Neural crest cell (in vitro differentiated cells): ENCODE data around the gene ADGRE3. TPM values are rescaled to one million over a fixed set of nuclear protein-coding genes. Genes with fewer than 3 reads are reported as not detected.
"Not testable (repeated sequence)": the region's sequence is repeated elsewhere in the genome, so short reads cannot be mapped to it uniquely, and the experiment has no call there.

ENCODE experiments used
- DNase-seq: peaks from one replicate; pipeline ENCODE4 v3.0.0; 2021; ENCODE audit warnings: low read depth, mixed read lengths, low spot score
- H3K27ac Mint-ChIP-seq: one replicate; pipeline ENCODE4 v1.8.0; 2021; ENCODE audit warnings: mild to moderate bottlenecking, mixed read lengths; ENCODE audit not compliant: unreplicated experiment
- H3K27me3 Mint-ChIP-seq: 2 replicates; pipeline ENCODE4 v1.8.0; 2021; ENCODE audit warnings: low read depth, mild to moderate bottlenecking, mixed read lengths
- H3K36me3 Mint-ChIP-seq: 2 replicates; pipeline ENCODE4 v1.8.0; 2021; ENCODE audit warnings: low read depth, mild to moderate bottlenecking, mixed read lengths
- H3K4me1 Mint-ChIP-seq: 2 replicates; pipeline ENCODE4 v1.8.0; 2021; ENCODE audit warnings: mixed read lengths
- H3K4me3 Mint-ChIP-seq: one replicate; pipeline ENCODE4 v1.8.0; 2021; ENCODE audit warnings: mild to moderate bottlenecking, mixed read lengths
- H3K9me3 Mint-ChIP-seq: 2 replicates; pipeline ENCODE4 v1.8.0; 2021; ENCODE audit warnings: mixed read lengths
- total RNA-seq: library from RNA; stranded (reverse); gene quantifications from 2 replicates; pipeline ENCODE4 v1.2.1, GENCODE V29; 2021
- TF ChIP-seq, protein P1 (sequence below): fragments of 200-600 bp; sonication (generic); conservative IDR thresholded peaks from 2 replicates; pipeline ENCODE4 v1.5.0; 2021; ENCODE audit warnings: antibody characterized with exemption, mild to moderate bottlenecking

The ADGRE3 gene
- total RNA-seq, 1 donor from 2014 or later: not detected

DNA sequence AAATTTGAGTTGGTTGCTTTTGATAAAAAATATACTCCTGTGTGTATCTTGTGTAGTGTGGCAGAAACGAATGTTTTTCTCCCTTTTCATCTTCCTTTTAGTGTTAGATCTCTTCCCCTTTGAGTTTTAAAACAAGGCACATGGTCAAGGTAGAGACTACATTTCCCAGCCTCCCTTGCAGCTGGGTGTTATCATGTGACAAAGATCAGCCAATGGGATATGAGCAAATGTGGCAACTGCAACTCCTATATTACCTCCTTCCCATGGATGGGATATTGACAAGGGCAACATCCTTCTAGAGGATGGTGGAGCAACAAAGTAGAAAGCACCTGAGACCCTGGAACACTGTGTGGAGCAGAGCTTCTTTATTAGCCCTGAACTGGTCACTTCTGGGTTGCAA is 42.4 kb downstream of the ADGRE3 start:
- H3K4me1 Mint-ChIP-seq: no peaks in the 10 kb centered on the region
- no peaks in the 10 kb centered on the region for H3K36me3 Mint-ChIP-seq
- TF ChIP-seq, protein P1, sequence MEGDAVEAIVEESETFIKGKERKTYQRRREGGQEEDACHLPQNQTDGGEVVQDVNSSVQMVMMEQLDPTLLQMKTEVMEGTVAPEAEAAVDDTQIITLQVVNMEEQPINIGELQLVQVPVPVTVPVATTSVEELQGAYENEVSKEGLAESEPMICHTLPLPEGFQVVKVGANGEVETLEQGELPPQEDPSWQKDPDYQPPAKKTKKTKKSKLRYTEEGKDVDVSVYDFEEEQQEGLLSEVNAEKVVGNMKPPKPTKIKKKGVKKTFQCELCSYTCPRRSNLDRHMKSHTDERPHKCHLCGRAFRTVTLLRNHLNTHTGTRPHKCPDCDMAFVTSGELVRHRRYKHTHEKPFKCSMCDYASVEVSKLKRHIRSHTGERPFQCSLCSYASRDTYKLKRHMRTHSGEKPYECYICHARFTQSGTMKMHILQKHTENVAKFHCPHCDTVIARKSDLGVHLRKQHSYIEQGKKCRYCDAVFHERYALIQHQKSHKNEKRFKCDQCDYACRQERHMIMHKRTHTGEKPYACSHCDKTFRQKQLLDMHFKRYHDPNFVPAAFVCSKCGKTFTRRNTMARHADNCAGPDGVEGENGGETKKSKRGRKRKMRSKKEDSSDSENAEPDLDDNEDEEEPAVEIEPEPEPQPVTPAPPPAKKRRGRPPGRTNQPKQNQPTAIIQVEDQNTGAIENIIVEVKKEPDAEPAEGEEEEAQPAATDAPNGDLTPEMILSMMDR: no peak
- peak; percentile 4 for DNase-seq
- H3K27ac Mint-ChIP-seq: no peak overlapping the region
- peaks cover 44% of the 10 kb centered on the region for H3K27me3 Mint-ChIP-seq
- no peak overlapping the region for H3K4me3 Mint-ChIP-seq
- peaks cover 8% of the 10 kb centered on the region for H3K9me3 Mint-ChIP-seq

DNA sequence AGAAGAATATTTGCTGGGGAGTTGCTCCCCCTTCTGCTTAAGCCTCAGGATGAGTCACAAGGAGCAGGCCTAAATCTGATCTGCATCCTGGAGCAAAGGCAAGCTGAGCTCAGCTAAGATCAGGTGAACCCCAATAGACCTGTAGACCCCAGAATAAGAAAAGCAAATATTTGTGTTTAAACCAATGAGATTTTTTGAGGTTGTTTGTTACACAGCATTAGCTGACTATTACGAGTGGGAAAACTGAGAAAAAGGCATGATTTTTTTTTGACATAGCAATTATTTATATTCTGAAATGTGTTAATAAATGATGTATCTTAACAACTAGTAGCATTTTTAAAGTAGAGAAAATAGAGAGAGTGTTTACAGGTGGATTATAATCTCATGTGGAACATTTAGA is 45.1 kb downstream of the ADGRE3 start:
- no peaks in the 10 kb centered on the region for H3K36me3 Mint-ChIP-seq
- no peak overlapping the region for H3K4me3 Mint-ChIP-seq
- H3K27ac Mint-ChIP-seq: no peak overlapping the region
- peaks cover 37% of the 10 kb centered on the region for H3K27me3 Mint-ChIP-seq
- TF ChIP-seq, protein P1: no peak
- no peak for DNase-seq
- H3K4me1 Mint-ChIP-seq: no peaks in the 10 kb centered on the region
- H3K9me3 Mint-ChIP-seq: peaks cover 8% of the 10 kb centered on the region

DNA sequence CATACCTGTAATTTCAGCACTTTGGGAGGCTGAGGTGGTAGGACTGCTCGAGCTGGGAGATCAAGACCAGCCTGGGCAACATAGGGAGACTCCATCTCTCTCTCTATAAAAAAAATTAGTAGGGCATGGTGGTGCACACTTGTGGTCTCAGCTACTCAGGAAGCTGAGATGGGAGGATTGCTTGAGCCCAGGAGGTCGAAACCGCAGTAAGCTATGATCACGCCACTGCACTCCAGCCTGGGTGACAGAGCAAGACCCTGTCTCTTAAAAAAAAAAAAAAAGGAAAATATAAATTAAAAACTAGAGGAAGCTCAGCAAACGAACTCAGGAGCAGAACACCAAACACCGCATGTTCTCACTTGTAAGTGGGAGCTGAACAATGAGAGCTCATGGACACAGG is 50.2 kb downstream of the ADGRE3 start:
- not testable (repeated sequence) for H3K4me1 Mint-ChIP-seq, H3K9me3 Mint-ChIP-seq, H3K4me3 Mint-ChIP-seq, H3K27ac Mint-ChIP-seq, H3K36me3 Mint-ChIP-seq, DNase-seq
- H3K27me3 Mint-ChIP-seq: peaks cover 20% of the 10 kb centered on the region

DNA sequence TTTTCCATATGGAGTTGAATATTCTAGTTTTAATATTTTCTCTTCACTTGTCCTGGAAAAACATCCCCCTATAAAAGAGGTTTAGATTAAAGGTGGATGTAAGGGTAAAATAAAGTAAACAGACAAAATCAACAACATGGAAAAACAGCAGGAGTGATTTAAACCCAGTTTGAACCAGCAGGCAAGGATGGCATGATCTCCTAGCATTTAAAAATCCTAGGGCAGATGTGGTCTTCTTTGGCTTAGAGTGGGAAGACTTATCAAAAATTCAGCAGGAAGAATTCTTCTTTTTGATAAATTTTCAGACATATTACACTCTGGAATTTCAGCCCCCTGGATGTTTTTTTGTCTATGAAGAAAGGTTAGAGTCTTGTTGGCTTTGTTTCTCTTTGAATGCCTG is 55.2 kb downstream of the ADGRE3 start:
- peaks cover 13% of the 10 kb centered on the region for H3K9me3 Mint-ChIP-seq
- H3K27me3 Mint-ChIP-seq: peaks cover 11% of the 10 kb centered on the region
- TF ChIP-seq, protein P1: no peak
- peaks cover 2% of the 10 kb centered on the region for H3K36me3 Mint-ChIP-seq
- no peak overlapping the region for H3K4me3 Mint-ChIP-seq
- no peak for DNase-seq
- H3K4me1 Mint-ChIP-seq: no peaks in the 10 kb centered on the region
- H3K27ac Mint-ChIP-seq: no peak overlapping the region

DNA sequence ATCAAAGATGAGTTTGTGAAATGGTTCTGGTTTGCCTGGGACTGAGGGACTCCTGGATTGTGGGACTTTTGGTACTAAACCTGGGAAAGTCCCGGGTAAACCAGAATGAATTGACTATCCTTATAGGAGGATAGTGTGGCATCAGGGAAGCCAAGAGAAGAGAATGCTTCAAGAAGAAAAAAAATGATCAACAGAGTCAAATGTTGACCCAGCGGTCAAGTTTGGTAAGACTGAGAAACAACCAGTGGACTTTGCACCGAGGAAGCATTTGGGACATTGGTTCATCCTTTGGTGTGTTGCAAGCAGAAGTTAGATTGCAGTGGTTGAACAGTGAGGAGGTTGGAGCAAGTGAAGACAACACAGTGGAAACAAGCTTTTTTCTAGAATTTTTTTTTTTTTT is 58.2 kb downstream of the ADGRE3 start:
- Mint-ChIP-seq H3K27ac (no peak overlapping the region), H3K36me3 (peaks cover 2% of the 10 kb centered on the region), H3K9me3 (peaks cover 13% of the 10 kb centered on the region), H3K4me3 (no peak overlapping the region), H3K4me1 (no peaks in the 10 kb centered on the region), H3K27me3 (peaks cover 16% of the 10 kb centered on the region)
- TF ChIP-seq, protein P1: no peak
- DNase-seq: no peak

DNA sequence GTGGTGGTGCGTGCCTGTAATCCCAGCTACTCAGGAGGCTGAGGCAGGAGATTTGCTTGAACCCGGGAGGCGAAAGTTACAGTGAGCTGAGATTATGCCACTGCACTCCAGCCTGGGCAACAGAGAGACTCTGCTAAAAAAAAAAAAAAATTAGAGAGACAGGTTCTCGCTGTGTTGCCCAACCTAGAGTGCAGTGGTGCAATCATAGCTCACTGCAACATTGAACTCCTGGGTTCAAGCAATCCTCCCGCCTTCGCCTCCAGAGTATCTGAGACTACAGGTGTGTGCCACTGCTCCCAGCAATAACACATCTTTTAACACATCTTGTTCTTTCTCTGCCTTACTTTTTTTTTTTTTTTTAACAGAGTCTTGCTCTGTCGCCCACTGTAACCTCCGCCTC is 59.0 kb downstream of the ADGRE3 start:
- Mint-ChIP-seq H3K9me3 (peaks cover 16% of the 10 kb centered on the region), H3K36me3 (peaks cover 2% of the 10 kb centered on the region), H3K27ac (no peak overlapping the region)

More for the DNA sequence above, 59.0 kb downstream of the ADGRE3 start:
- no peak for DNase-seq
- TF ChIP-seq, protein P1: no peak
- H3K4me1 Mint-ChIP-seq: no peaks in the 10 kb centered on the region
- peaks cover 19% of the 10 kb centered on the region for H3K27me3 Mint-ChIP-seq
- no peak overlapping the region for H3K4me3 Mint-ChIP-seq
